GM10248 (cell line): ENCODE results near the gene PARVA.

Experiments
- CTCF ChIA-PET: fragments of 300-600 bp; sonication (Branson Sonifier 250); formaldehyde crosslinking; extraction: SDS; loops from one replicate; lab custom pipeline; 2021; ENCODE audit warnings: antibody characterized with exemption; lab: Yijun Ruan, JAX
- POLR2A ChIA-PET: fragments of 350-650 bp; sonication (Branson Sonifier 250); formaldehyde crosslinking; extraction: SDS; loops from one replicate; lab custom pipeline; 2020; ENCODE audit warnings: antibody characterized with exemption; lab: Yijun Ruan, JAX
- DNase-seq: peaks from one replicate; pipeline ENCODE4 v3.0.0; 2012; ENCODE audit errors: extremely low spot score
- TF ChIP-seq, protein P1 (sequence below): IDR thresholded peaks from 2 replicates; pipeline ENCODE4 v1.5.1; 2012; ENCODE audit warnings: mild to moderate bottlenecking, low read depth; ENCODE audit errors: extremely low read depth, missing control alignments, control extremely low read depth

PARVA gene

DNA sequence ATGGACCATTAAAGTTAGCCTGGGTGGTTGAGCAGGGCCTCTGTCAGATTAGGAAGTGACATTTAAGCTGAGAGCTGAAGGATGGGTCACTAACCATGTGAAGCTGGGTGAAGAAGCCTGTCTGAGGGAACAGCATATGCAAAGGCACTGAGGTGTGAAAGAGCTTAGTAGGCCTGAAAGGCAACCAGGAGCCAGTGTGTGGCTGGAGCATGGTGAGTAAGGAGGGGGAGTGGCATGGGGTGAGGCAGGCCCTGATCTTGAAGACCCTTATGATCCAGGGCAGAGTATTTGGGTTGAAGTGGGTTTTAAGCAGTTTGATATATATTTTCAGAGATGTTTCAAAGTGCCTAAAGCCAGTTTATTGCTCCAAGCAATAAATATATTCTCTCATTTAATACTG lies 48.8 kb downstream of the PARVA start:
- DNase-seq = no peak
- POLR2A ChIA-PET = no interaction called here
- CTCF ChIA-PET = no interaction called here
- TF ChIP-seq, protein P1, sequence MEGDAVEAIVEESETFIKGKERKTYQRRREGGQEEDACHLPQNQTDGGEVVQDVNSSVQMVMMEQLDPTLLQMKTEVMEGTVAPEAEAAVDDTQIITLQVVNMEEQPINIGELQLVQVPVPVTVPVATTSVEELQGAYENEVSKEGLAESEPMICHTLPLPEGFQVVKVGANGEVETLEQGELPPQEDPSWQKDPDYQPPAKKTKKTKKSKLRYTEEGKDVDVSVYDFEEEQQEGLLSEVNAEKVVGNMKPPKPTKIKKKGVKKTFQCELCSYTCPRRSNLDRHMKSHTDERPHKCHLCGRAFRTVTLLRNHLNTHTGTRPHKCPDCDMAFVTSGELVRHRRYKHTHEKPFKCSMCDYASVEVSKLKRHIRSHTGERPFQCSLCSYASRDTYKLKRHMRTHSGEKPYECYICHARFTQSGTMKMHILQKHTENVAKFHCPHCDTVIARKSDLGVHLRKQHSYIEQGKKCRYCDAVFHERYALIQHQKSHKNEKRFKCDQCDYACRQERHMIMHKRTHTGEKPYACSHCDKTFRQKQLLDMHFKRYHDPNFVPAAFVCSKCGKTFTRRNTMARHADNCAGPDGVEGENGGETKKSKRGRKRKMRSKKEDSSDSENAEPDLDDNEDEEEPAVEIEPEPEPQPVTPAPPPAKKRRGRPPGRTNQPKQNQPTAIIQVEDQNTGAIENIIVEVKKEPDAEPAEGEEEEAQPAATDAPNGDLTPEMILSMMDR = no peak

DNA sequence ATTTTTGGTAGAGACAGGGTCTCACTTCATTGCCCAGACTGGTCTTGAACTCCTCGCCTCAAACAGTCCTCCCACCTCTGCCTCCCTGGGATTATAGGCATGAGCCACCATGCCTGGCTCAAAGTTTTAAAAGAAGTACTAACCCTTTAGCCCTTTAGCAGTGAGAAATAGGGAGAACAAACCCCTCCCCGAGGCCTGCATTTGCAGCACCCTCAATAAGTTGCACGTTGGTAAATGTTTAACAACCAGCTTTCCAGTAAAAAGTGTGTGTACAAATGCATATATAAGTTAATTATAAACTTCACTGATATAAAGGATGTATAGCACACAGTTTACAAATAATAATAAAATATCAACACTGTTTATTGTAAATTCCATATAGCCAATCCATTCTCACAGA lies 51.8 kb downstream of the PARVA start:
- TF ChIP-seq, protein P1 = no peak
- DNase-seq = no peak
- ChIA-PET POLR2A (no interaction called here), CTCF (no interaction called here)

DNA sequence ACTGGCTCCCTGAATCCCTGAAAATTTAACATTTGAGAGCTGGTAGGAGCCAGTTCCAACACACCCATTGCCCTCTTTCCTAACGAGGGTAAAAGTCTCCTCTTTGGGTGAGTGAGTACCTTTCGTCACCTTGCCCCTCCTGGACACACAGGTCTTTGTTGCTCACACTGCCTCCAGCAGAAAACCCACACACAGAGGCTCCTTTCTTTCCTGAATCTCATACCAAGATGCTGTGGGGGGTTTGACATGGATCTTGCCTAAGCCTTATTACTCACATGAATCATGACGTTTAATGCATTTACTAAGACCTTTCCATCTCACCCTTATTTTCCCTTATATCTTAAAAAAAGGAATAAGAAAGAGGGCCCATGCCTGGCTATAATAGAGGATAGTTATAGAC lies 53.0 kb downstream of the PARVA start:
- CTCF ChIA-PET = interaction anchor here (1.2 kb wide), 1 partner anchor 34 kb away, joined by 3 read pairs; no protein-coding TSS in a partner anchor
- POLR2A ChIA-PET = no interaction called here
- DNase-seq = no peak
- TF ChIP-seq, protein P1 = no peak

DNA sequence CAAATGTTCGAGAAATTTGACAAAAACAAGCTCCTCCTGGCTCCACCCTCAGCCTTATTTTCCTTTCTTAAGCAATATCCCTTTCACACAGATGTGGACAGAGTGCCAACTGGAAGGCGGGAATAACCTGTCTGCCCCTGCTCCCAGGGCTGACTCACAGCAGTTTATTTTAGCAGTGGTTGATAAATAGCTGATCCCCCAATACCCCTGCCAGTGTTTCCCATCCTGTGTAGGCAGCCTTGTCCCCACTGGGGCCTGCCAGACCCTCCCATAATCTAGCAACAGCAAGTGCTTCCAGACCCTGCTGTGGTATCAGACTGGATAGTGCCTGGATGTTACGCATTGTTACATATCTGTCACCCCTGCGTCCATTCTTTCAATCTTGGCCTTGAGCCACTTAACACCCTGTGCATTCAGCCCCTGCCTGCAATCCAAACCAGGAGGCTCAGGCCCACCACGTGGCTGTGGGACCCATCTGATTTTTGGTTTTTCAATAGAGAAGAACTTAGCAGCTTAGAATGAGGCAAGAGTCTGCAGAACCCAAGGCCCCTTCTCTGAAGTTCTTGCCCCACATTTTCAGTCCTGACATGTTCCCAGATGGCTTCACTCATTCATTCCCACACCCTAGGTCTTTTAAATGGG lies 53.7 kb downstream of the PARVA start:
- TF ChIP-seq, protein P1 = no peak
- ChIA-PET CTCF (interaction anchor here (1.2 kb wide), 1 partner anchor 35 kb away, joined by 3 read pairs; no protein-coding TSS in a partner anchor), POLR2A (no interaction called here)
- no peak for DNase-seq

DNA sequence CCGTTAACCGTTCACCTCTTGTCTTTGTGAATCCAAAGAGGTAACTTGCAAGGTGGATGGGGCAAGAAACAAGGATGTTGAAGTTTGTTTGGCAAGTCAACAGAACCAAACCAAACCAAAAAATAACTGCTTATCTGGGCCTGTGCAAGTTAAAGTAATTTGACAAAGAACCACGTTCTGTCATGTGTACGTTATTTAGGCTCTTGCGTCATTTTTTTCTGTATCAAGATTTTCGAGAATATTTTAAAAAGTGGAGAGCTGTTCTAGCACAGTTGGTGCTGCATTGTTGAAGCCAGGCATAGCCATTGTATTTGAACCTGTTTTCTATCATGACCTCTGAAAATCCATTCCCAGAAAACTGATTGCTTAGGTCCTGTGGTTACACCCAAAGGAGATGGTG lies 55.1 kb downstream of the PARVA start:
- DNase-seq = no peak
- TF ChIP-seq, protein P1 = no peak
- ChIA-PET CTCF (no interaction called here), POLR2A (no interaction called here)

DNA sequence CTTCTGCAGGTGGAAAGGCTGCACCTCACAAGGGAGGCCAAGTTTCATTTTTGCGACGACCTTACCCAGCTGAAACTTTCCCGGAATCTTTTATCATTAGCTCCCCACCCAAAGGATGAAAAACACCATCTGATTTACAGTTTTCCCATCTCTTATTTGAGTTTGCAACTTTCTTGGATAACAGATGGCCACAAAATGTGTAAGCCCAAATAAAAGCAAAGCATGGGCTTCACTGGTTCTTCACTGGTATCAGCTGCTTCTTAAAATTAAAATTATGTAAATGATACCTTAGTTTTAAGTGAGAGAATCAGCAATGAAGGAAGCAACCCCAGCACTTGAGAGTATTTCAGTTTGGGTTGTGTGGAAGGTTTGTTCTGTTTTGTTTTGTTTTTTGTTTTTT lies 55.8 kb downstream of the PARVA start:
- TF ChIP-seq, protein P1 = no peak
- POLR2A ChIA-PET = no interaction called here
- CTCF ChIA-PET = no interaction called here
- no peak for DNase-seq
